GM12878 (cell line): ENCODE data around the gene NCAM1. TPM values are rescaled to one million over a fixed set of nuclear protein-coding genes. Genes with fewer than 3 reads are reported as not detected.

Experiments
- ATAC-seq: fragments of 200-7000 bp; cut with Tn5 transposase; 3 replicates; pipeline ENCODE4 v1.9.1; 2020; ENCODE audit warnings: mild to moderate bottlenecking, moderate library complexity
- BruUV-seq: library from RNA; stranded (reverse); fragments of 400-500 nt; replicated peaks from 2 replicates; lab custom pipeline; 2021; lab: Mats Ljungman, UMichigan
- CTCF ChIA-PET: fragments of 300-600 bp; sonication (Branson Sonifier 250); formaldehyde crosslinking; extraction: SDS; loops from one replicate; lab custom pipeline; 2021; ENCODE audit warnings: inconsistent platforms; lab: Yijun Ruan, JAX
- POLR2A ChIA-PET: fragments of 350-600 bp; formaldehyde crosslinking; extraction: SDS; loops from one replicate; lab custom pipeline; 2021; ENCODE audit warnings: inconsistent platforms; lab: Charles Lee
- RAD21 ChIA-PET: fragments of 300-600 bp; sonication (Branson Sonifier 250); formaldehyde crosslinking; loops from one replicate; lab custom pipeline; 2023; ENCODE audit warnings: antibody characterized with exemption; ENCODE audit not compliant: unreplicated experiment; lab: Charles Lee
- SMC1A ChIA-PET: fragments of 300-600 bp; sonication (Branson Sonifier 250); formaldehyde crosslinking; loops from one replicate; lab custom pipeline; 2023; ENCODE audit not compliant: unreplicated experiment, uncharacterized antibody; lab: Charles Lee
- DNase-seq: peaks from one replicate; pipeline ENCODE4 v3.0.0-alpha.2; 2011; ENCODE audit warnings: low read depth, low spot score
- FAIRE-seq: peaks from 3 replicates; lab custom pipeline; 2011; peaks lifted over from hg19 to GRCh38; lab: Jason Lieb, UNC
- H2AFZ ChIP-seq: 2 replicates; pipeline ENCODE4 v1.6.0; 2011; ENCODE audit warnings: low read depth, low read length, control low read depth; ENCODE audit not compliant: control insufficient read depth
- H3K27ac ChIP-seq: 2 replicates; pipeline ENCODE4 v1.5.1; 2011; ENCODE audit warnings: control low read depth; ENCODE audit not compliant: control insufficient read depth, insufficient read depth
- H3K27me3 ChIP-seq, 2 experiments: replicated peaks in 1 of 2; 2 replicates each; pipeline versions ENCODE4 v1.6.0 to v1.6.1; 2011; ENCODE audit warnings: low read length in 1 of 2; ENCODE audit not compliant: control insufficient read depth in 2 of 2, insufficient read depth in 2 of 2
- H3K36me3 ChIP-seq, 2 experiments: 2 replicates each; pipeline ENCODE4 v1.5.1; 2011; ENCODE audit warnings: low read length in 1 of 2; ENCODE audit not compliant: control insufficient read depth in 2 of 2, insufficient read depth in 2 of 2
- H3K4me1 ChIP-seq: 2 replicates; pipeline ENCODE4 v1.6.1; 2011; ENCODE audit warnings: mild to moderate bottlenecking, low read length, moderate library complexity, mixed read lengths; ENCODE audit not compliant: control insufficient read depth, insufficient read depth
- H3K4me2 ChIP-seq: 2 replicates; pipeline ENCODE4 v1.6.0; 2011; ENCODE audit warnings: control low read depth; ENCODE audit not compliant: control insufficient read depth, insufficient read depth
- H3K4me3 ChIP-seq: fragments of 200-600 bp; sonication (generic); 2 replicates; pipeline ENCODE4 v1.5.1; 2016
- H3K79me2 ChIP-seq: 2 replicates; pipeline ENCODE4 v1.6.0; 2011; ENCODE audit warnings: low read length; ENCODE audit not compliant: control insufficient read depth, insufficient read depth
- H3K9ac ChIP-seq: 2 replicates; pipeline ENCODE4 v1.8.0; 2011; ENCODE audit warnings: low read length, control low read depth, mixed read lengths; ENCODE audit not compliant: control insufficient read depth, insufficient read depth
- H3K9me3 ChIP-seq: replicated peaks from 3 replicates; pipeline ENCODE4 v1.5.1; 2011; ENCODE audit warnings: mild to moderate bottlenecking, low read length; ENCODE audit not compliant: control insufficient read depth, insufficient read depth
- H4K20me1 ChIP-seq: 2 replicates; pipeline ENCODE4 v1.6.0; 2011; ENCODE audit not compliant: control insufficient read depth, insufficient read depth
- BCL3 ChIP-seq: IDR thresholded peaks from 2 replicates; pipeline ENCODE4 v1.6.1; 2011; ENCODE audit warnings: borderline replicate concordance, low read depth, mild to moderate bottlenecking, moderate library complexity, low read length; ENCODE audit not compliant: insufficient read depth, poor library complexity, severe bottlenecking
- EED ChIP-seq: sonication (generic); IDR thresholded peaks from 2 replicates; pipeline ENCODE4 v1.6.1; 2016; ENCODE audit warnings: antibody characterized with exemption, low read depth
- EGR1 ChIP-seq, 2 experiments: IDR thresholded peaks; 1 replicate in 1 of 2; 2 replicates in 1 of 2; pipeline ENCODE4 v1.6.1; 2011 to 2012; ENCODE audit warnings: low read depth in 2 of 2, low read length in 2 of 2, borderline replicate concordance in 1 of 2, mild to moderate bottlenecking in 1 of 2, moderate library complexity in 1 of 2
- EZH2 ChIP-seq: IDR thresholded peaks from 2 replicates; pipeline ENCODE4 v1.6.1; 2012; ENCODE audit warnings: low read depth, mild to moderate bottlenecking, control low read depth, inconsistent platforms, low read length, borderline replicate concordance; ENCODE audit not compliant: control insufficient read depth
- IKZF2 ChIP-seq, 2 experiments: fragments of 450-650 bp; IDR thresholded peaks; 2 replicates each; pipeline ENCODE4 v1.6.1; 2017; ENCODE audit warnings: mild to moderate bottlenecking in 2 of 2, moderate library complexity in 2 of 2
- IRF4 ChIP-seq: IDR thresholded peaks from 2 replicates; pipeline ENCODE4 v1.6.1; 2011; ENCODE audit warnings: low read depth, low read length
- MYC ChIP-seq: IDR thresholded peaks from 2 replicates; pipeline ENCODE4 v1.6.1; 2011; ENCODE audit warnings: mild to moderate bottlenecking, low read length, moderate library complexity, inconsistent platforms; ENCODE audit not compliant: insufficient read depth, insufficient replicate concordance, insufficient read length, severe bottlenecking
- NFIC ChIP-seq: IDR thresholded peaks from 2 replicates; pipeline ENCODE4 v1.6.1; 2012; ENCODE audit warnings: low read depth, mild to moderate bottlenecking, inconsistent platforms, low read length, moderate library complexity
- NR2C2 ChIP-seq: IDR thresholded peaks from 2 replicates; pipeline ENCODE4 v1.6.1; 2011; ENCODE audit warnings: borderline replicate concordance, low read depth; ENCODE audit not compliant: control insufficient read depth, insufficient read length
- NR2F1 ChIP-seq: fragments of 450-650 bp; conservative IDR thresholded peaks from 2 replicates; pipeline ENCODE4 v1.6.1; 2017; ENCODE audit warnings: mild to moderate bottlenecking
- PRDM15 ChIP-seq: fragments of 450-650 bp; formaldehyde crosslinking; IDR thresholded peaks from 2 replicates; pipeline ENCODE4 v1.4.0; 2020; ENCODE audit warnings: mild to moderate bottlenecking, moderate library complexity
- RAD51 ChIP-seq: fragments of 450-650 bp; IDR thresholded peaks from 2 replicates; pipeline ENCODE4 v1.6.1; 2016; ENCODE audit warnings: moderate library complexity, mild to moderate bottlenecking, inconsistent platforms
- SIX5 ChIP-seq: IDR thresholded peaks from 2 replicates; pipeline ENCODE4 v1.6.1; 2011; ENCODE audit warnings: mild to moderate bottlenecking, low read depth, low read length, moderate library complexity; ENCODE audit not compliant: severe bottlenecking
- STAT1 ChIP-seq: fragments of 450-650 bp; conservative IDR thresholded peaks from 2 replicates; pipeline ENCODE4 v1.6.1; 2014; ENCODE audit warnings: antibody characterized with exemption, mild to moderate bottlenecking
- ZNF687 ChIP-seq: fragments of 450-650 bp; IDR thresholded peaks from 2 replicates; pipeline ENCODE4 v1.6.1; 2017; ENCODE audit warnings: mild to moderate bottlenecking, moderate library complexity
- WGBS: methylation state at CpG from one replicate; pipeline ENCODE4 v1.1.6; 2016; ENCODE audit warnings: low lambda C conversion rate; ENCODE audit not compliant: insufficient replicate concordance, insufficient coverage; ENCODE audit errors: missing lambda C conversion rate; 5-methylcytosine and 5-hydroxymethylcytosine counted together
- in situ Hi-C: fragments of 300-500 bp; cut with MboI; formaldehyde crosslinking; loops from 9 replicates; pipeline ENCODE4 v1.14.3; 2018; ENCODE audit warnings: mixed read lengths
- intact Hi-C: fragments of 100-400 bp; cut with micrococcal nuclease; formaldehyde crosslinking; loops from one replicate; pipeline ENCODE4 v1.14.2; 2022; ENCODE audit not compliant: unreplicated experiment
- polyA plus RNA-seq, 11 experiments: library from polyadenylated mRNA; depleted of rRNA in 4 of 11; unstranded in 6 of 11; stranded (reverse) in 5 of 11; fragments of >200 nt; fragmentation: Nextera tagmentation in 4 of 11; fragmentation: Illumina TruSeq in 1 of 11; extraction: Ambion mirVana in 4 of 11; extraction: Trizol in 1 of 11; gene quantifications; 1 replicate in 1 of 11; 2 replicates in 10 of 11; pipeline versions ENCODE4 v1.2.1 to v1.2.3, GENCODE V29; 2011 to 2016; ENCODE audit warnings: inconsistent platforms in 2 of 11, missing spikeins in 2 of 11, low read depth in 1 of 11
- total RNA-seq, 4 experiments: library from RNA; depleted of rRNA in 3 of 4; stranded (reverse); fragments of >200 nt in 3 of 4; fragmentation: Illumina TruSeq in 1 of 4; extraction: Trizol in 1 of 4; gene quantifications; 2 replicates each; pipeline versions ENCODE4 v1.2.1 to v1.2.3, GENCODE V29; 2013 to 2021

The NCAM1 gene
- total and polyA plus RNA-seq, 10 of the 15 experiments (the other 5 are each of a cell fraction or from before 2014, with no cell fraction given), result 0.10 to 0.23 (median 0.11) TPM; not detected in 7

- Histone ChIP-seq H3K79me2 (no peaks in the 10 kb centered on the region), H3K4me3 (no peak overlapping the region), H3K27me3 (0 out of 4 replicates have a peak, but pooled peaks cover 0 to 2% of the 10 kb centered on the region in 2 experiments), H3K9me3 (no peaks in the 10 kb centered on the region), H3K9ac (no peak overlapping the region), H2AFZ (no peak overlapping the region), H3K27ac (no peak overlapping the region), H3K4me1 (no peaks in the 10 kb centered on the region), H4K20me1 (no peaks in the 10 kb centered on the region), H3K36me3 (no peaks in the 10 kb centered on the region), H3K4me2 (no peak overlapping the region)
- SMC1A ChIA-PET, result no interaction called here
- no peak for ATAC-seq
- in situ Hi-C loops, result no loop called here
- CTCF ChIA-PET, result no interaction called here
- no peak for DNase-seq
- POLR2A ChIA-PET, result no interaction called here
- TF ChIP-seq BCL3 (no peak), EGR1 (IDR thresholded peaks at IDR 0.05; ENCODE audit: borderline replicate concordance in 1 of 2, low read depth in 2 of 2, low read length in 2 of 2) (no peak), STAT1 (no peak), ZNF687 (no peak), NFIC (no peak), IKZF2 (IDR thresholded peaks at IDR 0.05) (no peak), IRF4 (no peak), SIX5 (no peak), RAD51 (no peak), PRDM15 (CRISPR knock-in tag) (no peak), EED (no peak), NR2F1 (no peak), MYC (no peak), EZH2 (no peak), NR2C2 (no peak)
- intact Hi-C loops, result no loop called here
- WGBS, result 20% methylated on average over 6 of the region's 6 CpGs
- RAD21 ChIA-PET, result no interaction called here
- FAIRE-seq, result no peak
- no TSS peak for BruUV-seq
Measured at GRCh38 chr11:113160808-113161124, 199.5 kb downstream of the NCAM1 start.
